H1 (cell line): Measurements from ENCODE around the gene PVALB.

Experiments used
- ATF2 ChIP-seq: IDR thresholded peaks from 2 replicates; pipeline ENCODE4 v1.6.1; 2012; ENCODE audit warnings: low read length, inconsistent platforms
- CTBP2 ChIP-seq: IDR thresholded peaks from 2 replicates; pipeline ENCODE4 v1.7.0; 2011; ENCODE audit warnings: borderline replicate concordance, mild to moderate bottlenecking, moderate library complexity, mixed read lengths, low read length; ENCODE audit not compliant: insufficient read depth, insufficient read length
- EZH2 ChIP-seq: fragments of 200-600 bp; sonication (generic); IDR thresholded peaks from 2 replicates; pipeline ENCODE4 v1.7.1; 2012; ENCODE audit warnings: low read depth, mild to moderate bottlenecking, moderate library complexity, low read length, inconsistent platforms; ENCODE audit not compliant: severe bottlenecking
- GABPA ChIP-seq: IDR thresholded peaks from 2 replicates; pipeline ENCODE4 v1.6.1; 2011; ENCODE audit warnings: mild to moderate bottlenecking, low read length, moderate library complexity, borderline replicate concordance; ENCODE audit not compliant: insufficient read depth
- POLR2A ChIP-seq, 2 experiments: IDR thresholded peaks; 1 replicate in 1 of 2; 2 replicates in 1 of 2; pipeline ENCODE4 v1.6.1; 2011; ENCODE audit warnings: low read depth in 2 of 2, low read length in 2 of 2, mild to moderate bottlenecking in 2 of 2; ENCODE audit errors: control extremely low read depth in 1 of 2
- POLR2AphosphoS5 ChIP-seq: IDR thresholded peaks from 2 replicates; pipeline ENCODE4 v1.6.1; 2011; ENCODE audit warnings: low read depth, low read length
- SRF ChIP-seq: IDR thresholded peaks from 2 replicates; pipeline ENCODE4 v1.6.1; 2011; ENCODE audit warnings: mild to moderate bottlenecking, low read depth, low read length, moderate library complexity
- TAF1 ChIP-seq: IDR thresholded peaks from 2 replicates; pipeline ENCODE4 v1.6.1; 2011; ENCODE audit warnings: mild to moderate bottlenecking, low read depth, low read length
- TAF7 ChIP-seq: optimal IDR thresholded peaks from 2 replicates; pipeline ENCODE3; 2011; ENCODE audit warnings: low read depth, mild to moderate bottlenecking, inconsistent platforms, low read length, moderate library complexity, borderline replicate concordance
- YY1 ChIP-seq: IDR thresholded peaks from 2 replicates; pipeline ENCODE4 v1.6.1; 2011; ENCODE audit warnings: low read depth, mild to moderate bottlenecking, low read length
- ZNF274 ChIP-seq: IDR thresholded peaks from 2 replicates; pipeline ENCODE4 v1.7.0; 2012; ENCODE audit warnings: low read length, borderline replicate concordance; ENCODE audit errors: extremely low read depth
- TF ChIP-seq, protein P1 (sequence below), 3 experiments: IDR thresholded peaks; 1 replicate in 2 of 3; 2 replicates in 1 of 3; pipeline versions ENCODE4 v1.5.1 to v1.6.1; 2011; ENCODE audit warnings: low read length in 3 of 3, mild to moderate bottlenecking in 3 of 3, inconsistent platforms in 2 of 3, low read depth in 1 of 3, moderate library complexity in 1 of 3; ENCODE audit not compliant: insufficient read depth in 1 of 3; ENCODE audit errors: control extremely low read depth in 1 of 3
- TF ChIP-seq, protein P2 (sequence below): IDR thresholded peaks from 2 replicates; pipeline ENCODE4 v1.6.1; 2012; ENCODE audit warnings: inconsistent platforms
- TF ChIP-seq, protein P3 (sequence below): IDR thresholded peaks from 2 replicates; pipeline ENCODE4 v1.6.1; 2011; ENCODE audit warnings: low read length, improper control_type of control experiment

GRCh38 chr22:36829370-36830002 is 12.7 kb upstream of the PVALB start:
- TF ChIP-seq, protein P1, sequence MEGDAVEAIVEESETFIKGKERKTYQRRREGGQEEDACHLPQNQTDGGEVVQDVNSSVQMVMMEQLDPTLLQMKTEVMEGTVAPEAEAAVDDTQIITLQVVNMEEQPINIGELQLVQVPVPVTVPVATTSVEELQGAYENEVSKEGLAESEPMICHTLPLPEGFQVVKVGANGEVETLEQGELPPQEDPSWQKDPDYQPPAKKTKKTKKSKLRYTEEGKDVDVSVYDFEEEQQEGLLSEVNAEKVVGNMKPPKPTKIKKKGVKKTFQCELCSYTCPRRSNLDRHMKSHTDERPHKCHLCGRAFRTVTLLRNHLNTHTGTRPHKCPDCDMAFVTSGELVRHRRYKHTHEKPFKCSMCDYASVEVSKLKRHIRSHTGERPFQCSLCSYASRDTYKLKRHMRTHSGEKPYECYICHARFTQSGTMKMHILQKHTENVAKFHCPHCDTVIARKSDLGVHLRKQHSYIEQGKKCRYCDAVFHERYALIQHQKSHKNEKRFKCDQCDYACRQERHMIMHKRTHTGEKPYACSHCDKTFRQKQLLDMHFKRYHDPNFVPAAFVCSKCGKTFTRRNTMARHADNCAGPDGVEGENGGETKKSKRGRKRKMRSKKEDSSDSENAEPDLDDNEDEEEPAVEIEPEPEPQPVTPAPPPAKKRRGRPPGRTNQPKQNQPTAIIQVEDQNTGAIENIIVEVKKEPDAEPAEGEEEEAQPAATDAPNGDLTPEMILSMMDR (IDR thresholded peaks at IDR 0.05; ENCODE audit: control extremely low read depth in 1 of 3, insufficient read depth in 1 of 3, low read depth in 1 of 3, low read length in 3 of 3): no peak
- no peak for TF ChIP-seq POLR2A (IDR thresholded peaks at IDR 0.05; ENCODE audit: control extremely low read depth in 1 of 2, low read depth in 2 of 2, low read length in 2 of 2)
- TF ChIP-seq, protein P2, sequence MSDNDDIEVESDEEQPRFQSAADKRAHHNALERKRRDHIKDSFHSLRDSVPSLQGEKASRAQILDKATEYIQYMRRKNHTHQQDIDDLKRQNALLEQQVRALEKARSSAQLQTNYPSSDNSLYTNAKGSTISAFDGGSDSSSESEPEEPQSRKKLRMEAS: no peak
- TF ChIP-seq TAF1: no peak
- TF ChIP-seq CTBP2: no peak
- TF ChIP-seq POLR2AphosphoS5: no peak
- no peak for TF ChIP-seq EZH2
- TF ChIP-seq YY1: no peak
- TF ChIP-seq TAF7: no peak
- TF ChIP-seq ATF2: no peak
- TF ChIP-seq ZNF274: no peak
- TF ChIP-seq GABPA: no peak
- TF ChIP-seq, protein P3, sequence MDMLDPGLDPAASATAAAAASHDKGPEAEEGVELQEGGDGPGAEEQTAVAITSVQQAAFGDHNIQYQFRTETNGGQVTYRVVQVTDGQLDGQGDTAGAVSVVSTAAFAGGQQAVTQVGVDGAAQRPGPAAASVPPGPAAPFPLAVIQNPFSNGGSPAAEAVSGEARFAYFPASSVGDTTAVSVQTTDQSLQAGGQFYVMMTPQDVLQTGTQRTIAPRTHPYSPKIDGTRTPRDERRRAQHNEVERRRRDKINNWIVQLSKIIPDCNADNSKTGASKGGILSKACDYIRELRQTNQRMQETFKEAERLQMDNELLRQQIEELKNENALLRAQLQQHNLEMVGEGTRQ: no peak
- no peak for TF ChIP-seq SRF
